ENCODE data around the gene GFI1.

GRCh38 chr1:92470216-92470615 is 16.5 kb downstream of the GFI1 start:
- TF ChIP-seq EZH2 (IDR thresholded peaks at IDR 0.05; ENCODE audit: insufficient read depth, poor library complexity, severe bottlenecking), result no peak
- no peak for TF ChIP-seq EZH2phosphoT487 (IDR thresholded peaks at IDR 0.05; ENCODE audit: insufficient read depth, low read depth)

Measured in GM23248 (cell line).